ENCODE results near the gene RPUSD2. TPM values are rescaled to one million over a fixed set of nuclear protein-coding genes. Genes with fewer than 3 reads are reported as not detected.

Gene RPUSD2
- total RNA-seq, 1 experiment from 2014 or later = 22.8 TPM

- DNase-seq (ENCODE audit: low read depth) = no peak
Observed at GRCh38 chr15:40618906-40619305, 49.8 kb downstream of the RPUSD2 start.

GRCh38 chr15:40623361-40623760, 54.3 kb downstream of the RPUSD2 start:
- no peak for DNase-seq (ENCODE audit: low read depth)

Small RNA genes lying within 50 kb of the gene (small RNA-seq; reads per million reads assigned to genes)
- not detected for gene RF00017
- not detected for gene RN7SL376P
- gene RNU6-516P = not detected

Other genes with a start within 250 kb of the RPUSD2 start
- 23.9 and 28.7 TPM in 2 replicates for gene INAFM2, start 245.6 kb upstream of the RPUSD2 start, total RNA-seq (2014; rRNA removed; shearing (Covaris generic))
- gene CCDC9B, start 228.4 kb upstream of the RPUSD2 start, total RNA-seq (2014; rRNA removed; shearing (Covaris generic)) = 26.0 and 33.4 TPM in 2 replicates
- gene PHGR1, start 218.3 kb upstream of the RPUSD2 start, total RNA-seq (2014; rRNA removed; shearing (Covaris generic)) = not detected in 2 replicates
- gene DISP2, start 211.1 kb upstream of the RPUSD2 start, total RNA-seq (2014; rRNA removed; shearing (Covaris generic)) = 1.0 and 1.8 TPM in 2 replicates
- gene KNSTRN, start 186.6 kb upstream of the RPUSD2 start, total RNA-seq (2014; rRNA removed; shearing (Covaris generic)) = 132 and 161 TPM in 2 replicates
- 15.3 and 18.5 TPM in 2 replicates for gene IVD, start 163.5 kb upstream of the RPUSD2 start, total RNA-seq (2014; rRNA removed; shearing (Covaris generic))
- gene BAHD1, start 128.3 kb upstream of the RPUSD2 start, total RNA-seq (2014; rRNA removed; shearing (Covaris generic)) = 17.5 and 18.0 TPM in 2 replicates
- 19.1 and 30.5 TPM in 2 replicates for gene CHST14, start 98.3 kb upstream of the RPUSD2 start, total RNA-seq (2014; rRNA removed; shearing (Covaris generic))
- 7.8 and 19.5 TPM in 2 replicates for gene CCDC32, start 4.3 kb upstream of the RPUSD2 start, total RNA-seq (2014; rRNA removed; shearing (Covaris generic))
- 27.0 and 27.3 TPM in 2 replicates for gene KNL1, start 24.9 kb downstream of the RPUSD2 start, total RNA-seq (2014; rRNA removed; shearing (Covaris generic))
- 10.9 and 17.7 TPM in 2 replicates for gene RAD51, start 125.9 kb downstream of the RPUSD2 start, total RNA-seq (2014; rRNA removed; shearing (Covaris generic))
- gene RMDN3, start 186.0 kb downstream of the RPUSD2 start, total RNA-seq (2014; rRNA removed; shearing (Covaris generic)) = 12.9 and 26.9 TPM in 2 replicates
- 0.51 TPM in 1 of 2 replicates, not detected in the other for gene GCHFR, start 194.8 kb downstream of the RPUSD2 start, total RNA-seq (2014; rRNA removed; shearing (Covaris generic))
- 0.16 and 0.27 TPM in 2 replicates for gene C15orf62, start 200.7 kb downstream of the RPUSD2 start, total RNA-seq (2014; rRNA removed; shearing (Covaris generic))
- gene ZFYVE19, start 237.8 kb downstream of the RPUSD2 start, total RNA-seq (2014; rRNA removed; shearing (Covaris generic)) = 18.4 and 22.3 TPM in 2 replicates
- 28.0 and 40.7 TPM in 2 replicates for gene DNAJC17, start 238.2 kb downstream of the RPUSD2 start, total RNA-seq (2014; rRNA removed; shearing (Covaris generic))

Measured in HT1080 (cell line).